Muscle of leg (tissue), 11 donors: Measurements from ENCODE around the gene SUSD4. TPM values are rescaled to one million over a fixed set of nuclear protein-coding genes. Genes with fewer than 3 reads are reported as not detected.

Source experiments
- DNase-seq: peaks from one replicate; pipeline ENCODE4 v3.0.0; 2013
- H3K27ac ChIP-seq: one replicate; pipeline ENCODE4 v1.5.1; 2013; ENCODE audit warnings: mild to moderate bottlenecking, low read length, control low read depth
- H3K27me3 ChIP-seq: one replicate; pipeline ENCODE4 v1.6.1; 2013; ENCODE audit warnings: low read length; ENCODE audit not compliant: control insufficient read depth, insufficient read depth
- H3K36me3 ChIP-seq: one replicate; pipeline ENCODE4 v1.6.1; 2013; ENCODE audit warnings: low read length; ENCODE audit not compliant: control insufficient read depth, insufficient read depth
- H3K4me1 ChIP-seq: one replicate; pipeline ENCODE4 v1.6.1; 2013; ENCODE audit warnings: low read length; ENCODE audit not compliant: control insufficient read depth, insufficient read depth
- H3K4me3 ChIP-seq: one replicate; pipeline ENCODE4 v1.5.1; 2013; ENCODE audit warnings: low read length, control low read depth
- H3K9me3 ChIP-seq: replicated peaks from 2 replicates; pipeline ENCODE4 v1.6.1; 2013; ENCODE audit warnings: low read depth, low read length; ENCODE audit not compliant: control insufficient read depth
- WGBS: methylation state at CpG from one replicate; pipeline ENCODE4 v1.1.5; 2013; ENCODE audit warnings: missing lambda C conversion rate; ENCODE audit not compliant: insufficient coverage; 5-methylcytosine and 5-hydroxymethylcytosine counted together
- polyA plus RNA-seq, 8 donors: library from polyadenylated mRNA; unstranded; fragments of 120-200 nt; gene quantifications; one replicate each; pipeline versions ENCODE4 v1.2.1 to v1.2.3, GENCODE V29; 2013; ENCODE audit warnings: inconsistent platforms in 1 of 8, low replicate concordance in 1 of 8; ENCODE audit not compliant: insufficient read length in 8 of 8, insufficient read depth in 1 of 8
- total RNA-seq: library from RNA; stranded (reverse); fragments of 120-200 nt; gene quantifications from one replicate; pipeline ENCODE4 v1.2.4, GENCODE V29; 2013

SUSD4 gene
- total and polyA plus RNA-seq, 9 donors, result 2.0 to 4.1 (median 2.8) TPM

DNA sequence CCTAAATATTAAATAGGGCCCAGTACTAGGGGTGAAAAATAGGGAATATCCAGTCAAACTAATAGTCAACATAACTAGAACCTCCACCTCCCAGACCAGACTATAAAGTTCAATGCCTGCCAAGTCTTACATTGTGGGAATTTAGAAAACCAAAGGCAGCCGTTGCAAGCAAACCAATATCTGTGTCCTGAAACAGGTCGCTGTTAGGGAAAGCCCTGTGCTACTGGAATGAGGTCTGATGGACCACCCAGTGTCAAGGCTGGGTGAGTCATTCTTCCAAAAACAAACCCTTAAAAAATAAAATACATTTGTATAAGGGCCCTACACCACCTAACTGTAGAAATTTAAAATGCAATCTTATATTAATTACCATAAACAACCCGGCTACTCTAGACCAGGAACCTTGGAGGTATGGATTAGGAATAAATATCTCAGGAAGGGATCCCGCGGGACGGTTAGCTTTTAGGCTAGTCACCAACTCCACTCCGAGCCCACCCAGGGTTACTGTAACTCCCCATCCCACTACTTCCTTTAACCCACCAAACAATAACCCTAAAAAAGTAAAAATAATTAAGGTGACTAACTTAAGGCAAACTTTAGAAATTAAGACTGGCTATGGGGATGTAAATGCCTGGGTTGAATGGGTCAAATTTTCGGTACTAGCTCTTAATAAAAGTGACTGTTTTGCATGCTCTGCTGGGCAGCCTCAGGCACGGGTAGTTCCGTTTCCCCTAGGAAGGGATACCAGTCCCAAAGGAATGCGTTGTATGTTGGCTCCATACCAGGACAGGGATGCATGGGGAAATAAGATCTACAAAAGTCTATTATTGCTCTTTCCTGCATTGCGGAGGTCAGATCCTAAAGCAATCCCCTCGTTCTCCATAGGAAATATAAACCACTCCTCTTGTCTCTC lies 155.6 kb downstream of the SUSD4 start:
- no peaks in the 10 kb centered on the region for H3K9me3 ChIP-seq
- peak overlapping the region; percentile 95 for H3K27ac ChIP-seq
- H3K4me1 ChIP-seq, result peaks cover 42% of the 10 kb centered on the region
- H3K27me3 ChIP-seq, result no peaks in the 10 kb centered on the region
- no peak overlapping the region for H3K4me3 ChIP-seq
- DNase-seq, result peak; percentile 47
- WGBS, result 26% methylated on average over 6 of the region's 13 CpGs
- H3K36me3 ChIP-seq, result no peaks in the 10 kb centered on the region

DNA sequence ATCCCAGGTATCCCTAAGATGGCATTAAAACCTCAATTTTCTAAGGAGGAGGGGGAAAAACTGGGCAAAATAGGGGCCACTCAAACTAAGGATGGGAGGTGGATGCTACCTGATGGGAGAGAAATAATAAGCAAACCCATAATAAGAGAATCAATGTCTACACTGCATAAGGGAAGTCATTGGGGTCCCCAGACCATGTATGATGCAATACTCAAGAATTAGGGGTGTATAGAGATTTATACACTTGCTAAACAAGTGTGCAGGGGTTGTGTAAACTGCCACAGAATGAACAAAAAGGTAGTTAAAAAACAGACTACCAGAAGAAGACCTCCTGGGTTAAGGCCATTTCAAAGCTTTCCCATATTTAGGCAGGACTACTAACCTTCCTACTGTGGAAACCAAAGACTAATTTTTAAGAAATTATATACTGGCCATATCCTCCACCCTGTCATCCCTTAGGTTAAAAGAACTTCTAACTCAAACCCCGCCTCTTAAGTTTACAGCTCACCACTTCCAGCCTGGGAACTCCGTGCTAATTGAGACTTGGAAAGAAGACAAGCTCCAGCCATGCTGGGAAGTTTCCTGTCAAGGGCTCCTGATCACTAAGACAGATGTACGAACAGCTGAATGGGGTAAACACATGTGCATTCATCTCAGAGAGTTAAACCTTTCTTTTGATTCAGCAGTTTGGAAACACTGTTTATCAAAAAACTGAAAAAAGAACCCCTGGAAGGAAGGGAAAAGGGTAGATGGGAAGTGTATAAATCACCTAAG lies 156.5 kb downstream of the SUSD4 start:
- no peaks in the 10 kb centered on the region for H3K27me3 ChIP-seq
- no peak overlapping the region for H3K4me3 ChIP-seq
- no peaks in the 10 kb centered on the region for H3K36me3 ChIP-seq
- peak overlapping the region; percentile 95 for H3K27ac ChIP-seq
- peaks cover 36% of the 10 kb centered on the region for H3K4me1 ChIP-seq
- DNase-seq, result peak; percentile 95
- WGBS, result no CpG with 5 or more reads among the region's 3 CpGs
- H3K9me3 ChIP-seq, result no peaks in the 10 kb centered on the region

DNA sequence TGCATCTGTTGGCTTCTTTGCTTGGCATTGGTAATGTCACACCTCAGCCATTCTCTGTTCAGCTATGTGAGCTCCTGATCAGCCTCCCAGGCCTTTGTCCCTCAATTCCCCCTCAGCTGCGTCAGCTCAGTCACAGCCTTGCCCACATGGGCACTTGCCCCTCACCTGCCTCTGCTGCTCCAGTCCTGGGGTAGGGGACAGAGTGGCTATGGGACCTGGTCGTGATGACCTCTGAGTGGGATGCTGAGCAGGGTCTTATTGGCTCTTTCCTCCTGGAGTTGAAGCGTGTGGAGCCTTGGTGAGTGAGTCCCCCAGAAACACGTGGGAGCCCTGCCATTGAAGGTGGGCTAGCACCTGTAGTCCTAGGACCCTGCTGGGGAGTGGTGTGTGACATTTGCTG lies 159.6 kb downstream of the SUSD4 start:
- no peak for DNase-seq
- Histone ChIP-seq H3K36me3 (no peaks in the 10 kb centered on the region), H3K9me3 (no peaks in the 10 kb centered on the region), H3K4me3 (no peak overlapping the region), H3K4me1 (peaks cover 20% of the 10 kb centered on the region), H3K27ac (no peak overlapping the region), H3K27me3 (no peaks in the 10 kb centered on the region)
- WGBS, result 86% methylated on average over 3 of the region's 4 CpGs

DNA sequence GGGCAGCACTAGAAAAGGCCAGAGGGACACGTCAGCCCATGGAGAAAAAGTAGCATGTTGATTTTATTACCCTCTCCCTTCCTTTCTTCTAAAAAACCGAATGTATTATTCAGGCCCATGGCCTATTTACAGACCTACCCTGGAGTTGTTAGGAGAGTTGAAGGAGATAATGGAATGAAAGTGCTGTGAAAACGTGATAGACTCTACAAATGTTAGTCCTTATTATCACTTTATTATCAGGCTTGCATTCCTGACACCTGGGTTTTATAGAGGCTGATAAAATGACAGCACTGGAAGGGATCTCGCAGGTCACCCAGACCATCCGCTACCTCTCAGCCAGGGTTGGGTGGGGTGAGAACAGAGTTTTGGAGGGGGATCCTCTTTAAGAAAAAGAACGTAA lies 160.3 kb downstream of the SUSD4 start:
- Histone ChIP-seq H3K27me3 (no peaks in the 10 kb centered on the region), H3K9me3 (no peaks in the 10 kb centered on the region), H3K27ac (no peak overlapping the region), H3K4me3 (no peak overlapping the region), H3K36me3 (no peaks in the 10 kb centered on the region), H3K4me1 (peaks cover 16% of the 10 kb centered on the region)
- no peak for DNase-seq
- WGBS, result no CpG with 5 or more reads among the region's 6 CpGs

DNA sequence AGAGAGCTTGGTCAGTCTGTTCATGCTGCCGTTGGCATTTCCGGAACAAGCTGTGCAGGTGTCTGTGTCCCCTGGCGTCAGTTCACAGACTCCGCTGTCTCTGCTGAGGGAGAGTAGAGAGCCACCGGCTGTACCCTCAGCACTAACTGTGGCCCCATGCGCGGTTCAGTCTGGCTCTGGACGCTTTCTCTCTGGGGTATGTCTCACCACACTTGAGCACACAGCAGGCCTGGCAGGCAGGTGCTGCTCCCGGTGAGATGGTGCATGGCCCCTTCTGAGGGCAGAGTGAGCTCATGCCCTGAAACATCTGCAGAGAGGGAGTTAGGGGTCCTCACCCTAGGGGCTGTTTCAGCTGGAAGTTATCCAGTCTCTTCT lies 161.0 kb downstream of the SUSD4 start:
- Histone ChIP-seq H3K4me3 (no peak overlapping the region), H3K4me1 (peaks cover 9% of the 10 kb centered on the region), H3K27ac (no peak overlapping the region), H3K36me3 (no peaks in the 10 kb centered on the region), H3K27me3 (no peaks in the 10 kb centered on the region), H3K9me3 (no peaks in the 10 kb centered on the region)
- 72% methylated on average over 8 of the region's 9 CpGs for WGBS
- no peak for DNase-seq

DNA sequence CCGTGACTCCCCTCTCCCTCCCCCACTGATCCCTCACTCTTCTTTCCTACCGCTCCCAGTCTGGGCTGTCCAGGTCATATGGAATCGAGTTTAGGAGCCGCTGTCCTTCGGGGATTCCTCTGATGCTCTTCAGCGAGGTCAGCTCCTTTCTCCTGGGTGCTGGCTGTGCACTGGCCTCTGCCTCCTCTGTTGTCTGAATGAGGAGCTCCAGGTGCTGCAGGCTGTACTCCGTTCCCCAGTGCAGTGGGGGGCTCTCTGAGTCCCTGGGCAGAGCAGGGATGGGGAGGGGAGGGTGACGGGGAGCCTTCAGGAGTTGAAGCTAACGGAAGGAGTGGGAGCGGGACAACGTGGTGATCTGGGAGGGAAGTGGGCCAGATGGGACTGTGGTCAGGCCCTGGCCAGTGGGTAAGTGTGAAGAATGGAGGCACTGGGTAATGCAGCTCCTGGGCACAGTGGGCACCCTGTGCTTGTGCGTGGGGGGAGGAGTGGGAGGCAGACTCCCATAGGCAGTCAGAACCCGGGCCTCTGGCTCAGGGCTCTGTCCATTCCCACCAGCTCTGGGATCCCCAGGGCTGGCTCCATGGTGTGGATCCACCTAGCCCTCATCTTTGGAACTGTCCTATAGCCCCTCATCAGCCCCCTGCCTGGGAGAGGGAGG lies 161.5 kb downstream of the SUSD4 start:
- Histone ChIP-seq H3K9me3 (no peaks in the 10 kb centered on the region), H3K4me1 (peaks cover 8% of the 10 kb centered on the region), H3K27ac (no peak overlapping the region), H3K36me3 (no peaks in the 10 kb centered on the region), H3K4me3 (no peak overlapping the region), H3K27me3 (no peaks in the 10 kb centered on the region)
- DNase-seq, result no peak
- WGBS, result 57% methylated on average over 9 of the region's 13 CpGs

DNA sequence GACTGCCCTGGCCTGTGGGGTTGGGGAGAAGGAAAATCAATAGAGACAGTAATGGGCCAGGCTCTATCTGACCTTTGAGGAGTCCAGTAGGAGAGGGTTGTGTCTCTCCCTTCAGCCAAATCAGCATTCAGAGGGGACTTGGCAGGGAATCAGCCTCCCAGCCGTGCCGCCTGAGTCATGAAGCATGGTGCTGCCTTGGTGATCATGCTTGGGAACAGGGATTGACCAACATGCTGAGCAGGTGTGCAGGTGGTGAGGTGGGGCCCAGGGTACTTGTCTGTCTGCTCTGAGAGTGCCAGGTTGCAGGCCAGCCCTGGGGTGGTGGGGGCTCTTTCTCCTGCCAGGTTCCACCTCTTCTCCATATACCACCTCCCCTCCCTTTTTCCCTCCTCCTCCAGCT lies 162.0 kb downstream of the SUSD4 start:
- Histone ChIP-seq H3K27ac (no peak overlapping the region), H3K4me1 (peaks cover 3% of the 10 kb centered on the region), H3K4me3 (no peak overlapping the region), H3K27me3 (no peaks in the 10 kb centered on the region), H3K36me3 (no peaks in the 10 kb centered on the region), H3K9me3 (no peaks in the 10 kb centered on the region)
- WGBS, result 67% methylated on average over 2 of the region's 2 CpGs
- DNase-seq, result no peak

DNA sequence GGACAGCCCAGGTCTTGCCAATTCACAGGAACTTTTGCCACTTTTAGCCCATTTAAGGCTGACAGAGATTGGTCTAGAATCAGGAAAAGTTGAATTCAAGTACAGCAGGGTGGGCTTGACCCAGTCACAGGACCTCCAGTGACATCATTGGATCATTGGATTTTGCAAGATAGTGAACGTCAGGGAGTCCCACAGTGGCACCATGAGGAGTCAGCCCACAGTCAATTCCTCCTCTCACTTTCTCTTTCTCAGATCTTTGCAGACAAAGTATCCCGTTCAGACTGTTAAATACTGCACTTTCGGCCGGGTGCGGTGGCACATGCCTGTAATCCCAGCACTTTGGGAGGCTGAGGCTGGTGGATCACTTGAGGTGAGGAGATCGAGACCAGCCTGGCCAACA lies 163.1 kb downstream of the SUSD4 start:
- WGBS, result no CpG with 5 or more reads among the region's 6 CpGs
- no peaks in the 10 kb centered on the region for H3K9me3 ChIP-seq
- no peak for DNase-seq
- no peaks in the 10 kb centered on the region for H3K36me3 ChIP-seq
- H3K4me3 ChIP-seq, result no peak overlapping the region
- H3K27me3 ChIP-seq, result no peaks in the 10 kb centered on the region
- no peaks in the 10 kb centered on the region for H3K4me1 ChIP-seq
- no peak overlapping the region for H3K27ac ChIP-seq

DNA sequence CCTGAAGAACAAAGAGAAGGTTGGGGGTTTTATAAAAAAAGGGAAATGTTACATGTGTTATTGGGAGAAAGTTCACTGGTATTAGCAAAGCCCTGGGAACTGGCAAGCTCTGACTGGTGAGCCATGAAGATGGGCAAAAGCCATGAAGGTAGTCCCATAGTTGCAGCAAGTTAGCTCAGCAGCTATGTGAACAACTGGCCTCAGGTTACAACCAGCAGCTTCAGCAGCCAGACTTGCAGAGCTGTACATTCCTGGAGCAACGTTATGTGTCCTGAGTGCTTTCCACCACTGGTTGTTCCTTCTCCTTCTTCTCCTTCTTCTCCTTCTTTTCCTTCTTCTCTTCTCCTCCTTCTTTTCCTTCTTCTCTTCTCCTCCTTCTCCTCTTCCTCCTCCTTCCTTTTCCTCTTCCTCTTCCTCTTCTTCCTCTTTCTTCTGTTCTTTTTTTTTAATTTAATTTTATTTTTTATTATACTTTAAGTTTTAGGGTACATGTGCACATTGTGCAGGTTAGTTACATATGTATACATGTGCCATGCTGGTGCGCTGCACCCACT lies 164.8 kb downstream of the SUSD4 start:
- WGBS, result 20% methylated on average over 1 of the region's 2 CpGs
- H3K9me3 ChIP-seq, result no peaks in the 10 kb centered on the region
- no peaks in the 10 kb centered on the region for H3K4me1 ChIP-seq
- H3K36me3 ChIP-seq, result no peaks in the 10 kb centered on the region
- no peak for DNase-seq
- no peak overlapping the region for H3K27ac ChIP-seq
- H3K27me3 ChIP-seq, result no peaks in the 10 kb centered on the region
- H3K4me3 ChIP-seq, result no peak overlapping the region

DNA sequence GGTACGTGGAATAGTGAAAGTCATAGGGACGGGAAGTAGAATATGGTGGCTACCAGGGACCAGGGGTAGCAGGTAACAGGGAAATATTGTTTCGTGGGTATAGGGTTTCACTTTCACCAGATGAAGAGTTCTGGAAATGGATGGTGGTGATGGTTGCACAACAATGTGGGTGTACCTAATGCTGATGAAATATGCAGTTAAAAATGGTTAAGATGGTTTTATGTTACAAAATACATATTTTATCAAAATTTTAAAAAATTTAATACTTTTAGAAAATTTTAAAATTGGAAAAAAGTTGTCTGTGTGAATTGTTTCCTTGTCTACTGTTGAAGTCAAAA lies 165.4 kb downstream of the SUSD4 start:
- Histone ChIP-seq H3K27ac (no peak overlapping the region), H3K4me1 (no peaks in the 10 kb centered on the region), H3K36me3 (no peaks in the 10 kb centered on the region), H3K9me3 (no peaks in the 10 kb centered on the region), H3K4me3 (no peak overlapping the region), H3K27me3 (no peaks in the 10 kb centered on the region)
- 71% methylated on average over 2 of the region's 3 CpGs for WGBS
- no peak for DNase-seq
